GM19452 (cell line): ENCODE data around the gene LAIR1.

Experiments
- ATAC-seq: cut with Tn5 transposase; IDR thresholded peaks from one replicate; pipeline ENCODE4 v1.9.1; 2021; ENCODE audit not compliant: unreplicated experiment

Gene LAIR1

GRCh38 chr19:54319892-54320670 is 44.6 kb downstream of the LAIR1 start:
- ATAC-seq: no peak

DNA sequence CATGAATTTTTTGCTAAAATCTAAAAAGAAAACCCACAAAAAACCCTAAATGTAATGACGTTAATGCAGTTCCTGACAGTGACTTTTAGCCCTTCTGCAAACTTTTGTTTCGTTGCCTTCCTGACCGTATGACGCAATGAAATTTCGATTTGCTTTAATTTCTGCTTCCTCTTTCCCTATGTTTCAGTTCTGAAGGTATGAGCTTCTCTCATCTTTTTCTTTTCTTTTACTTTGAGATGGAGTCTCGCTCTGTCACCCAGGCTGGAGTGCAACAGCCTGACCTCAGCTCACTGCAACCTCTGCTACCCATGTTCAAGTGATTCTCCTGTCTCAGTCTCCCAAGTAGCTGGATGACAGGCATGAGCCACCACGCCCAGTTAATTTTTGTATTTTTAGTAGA is 45.7 kb downstream of the LAIR1 start:
- no peak for ATAC-seq

DNA sequence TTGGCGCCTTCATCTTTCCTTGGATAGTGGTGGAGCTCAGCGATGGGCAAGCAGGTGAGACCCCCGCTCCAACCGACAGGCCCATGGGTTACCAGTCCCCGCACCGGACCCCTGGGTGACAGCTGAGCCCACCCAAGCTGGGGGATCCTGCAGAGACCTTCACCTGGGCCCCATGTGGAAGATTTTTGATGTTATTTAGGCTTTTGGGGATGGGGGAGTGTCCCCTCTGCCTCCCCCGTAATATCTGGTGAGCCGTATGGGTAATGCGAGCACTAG is 46.8 kb downstream of the LAIR1 start:
- ATAC-seq: no peak

GRCh38 chr19:54317108-54317964 is 47.4 kb downstream of the LAIR1 start:
- no peak for ATAC-seq

- no peak for ATAC-seq
Measured at GRCh38 chr19:54316746-54317107, 48.0 kb downstream of the LAIR1 start.

- no peak for ATAC-seq
Measured at GRCh38 chr19:54315956-54316355, 48.8 kb downstream of the LAIR1 start.

GRCh38 chr19:54312436-54313377 is 52.0 kb downstream of the LAIR1 start, which contains the start of gene LILRA5:
Gene LILRA5 (minus strand): TSS chr19:54313166. CDS start chr19:54313019, 147 bp downstream.
- no peak for ATAC-seq

DNA sequence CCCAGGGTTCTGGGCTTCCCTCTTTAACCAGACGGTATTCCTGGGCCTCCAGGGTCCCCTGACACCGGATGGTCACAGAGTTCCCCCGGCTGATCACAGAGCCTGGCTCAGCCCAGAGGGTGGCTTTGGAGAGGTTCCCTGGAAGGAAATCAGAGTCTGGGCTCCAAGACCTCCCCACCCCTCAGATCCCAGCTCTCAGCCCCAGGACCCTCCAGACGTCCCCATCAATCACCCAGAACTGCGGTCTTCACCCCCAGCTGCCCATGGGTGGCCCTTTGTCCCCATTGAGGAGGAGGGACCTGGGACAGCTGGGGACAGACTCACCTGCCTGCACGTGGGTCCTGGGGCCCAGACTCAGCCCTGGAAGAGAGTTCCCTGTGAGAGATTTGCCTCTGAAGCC is 52.7 kb downstream of the LAIR1 start:
- ATAC-seq: no peak

DNA sequence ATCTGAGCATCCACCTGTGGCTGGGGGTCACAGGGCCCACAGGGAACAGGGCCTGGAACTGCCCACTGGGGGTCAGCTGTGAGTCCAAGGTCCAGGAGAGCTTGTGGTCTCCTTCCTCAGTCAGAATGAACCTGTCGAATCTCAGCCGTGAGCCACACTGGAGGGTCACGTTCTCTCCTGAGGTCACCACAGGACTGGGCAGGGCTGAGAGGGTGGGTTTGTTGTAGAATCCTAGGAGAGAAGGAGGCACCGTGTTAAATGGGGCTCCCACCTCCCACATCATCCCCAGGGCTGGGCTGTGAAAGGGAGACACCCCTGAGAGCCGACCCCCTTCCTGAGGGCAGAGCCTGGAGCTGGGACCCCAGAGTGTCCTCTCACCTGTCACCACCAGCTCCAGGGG is 53.2 kb downstream of the LAIR1 start:
- ATAC-seq: no peak

- no peak for ATAC-seq
Measured at GRCh38 chr19:54310543-54310942, 54.2 kb downstream of the LAIR1 start.

GRCh38 chr19:54309811-54310210 is 54.9 kb downstream of the LAIR1 start:
- no peak for ATAC-seq

- ATAC-seq: no peak
Measured at GRCh38 chr19:54307389-54308020, 57.2 kb downstream of the LAIR1 start.

GRCh38 chr19:54305141-54305540 is 59.6 kb downstream of the LAIR1 start:
- no peak for ATAC-seq

- no peak for ATAC-seq
Measured at GRCh38 chr19:54302257-54302656, 62.5 kb downstream of the LAIR1 start.
